Cardiac muscle cell (in vitro differentiated cells and primary cell): ENCODE results near the gene RAB3D. TPM values are rescaled to one million over a fixed set of nuclear protein-coding genes. Genes with fewer than 3 reads are reported as not detected.

ENCODE experiments used
- DNase-seq, 2 donors: peaks; one replicate each; pipeline versions ENCODE4 v3.0.0 to v3.0.0-alpha.2; 2010 to 2017; ENCODE audit warnings: low read depth in 1 of 2, low spot score in 1 of 2
- H3K27ac ChIP-seq: fragments of 200-600 bp; sonication (generic); 2 replicates; pipeline ENCODE4 v1.5.1; 2016
- H3K27me3 ChIP-seq: fragments of 200-600 bp; sonication (generic); 2 replicates; pipeline ENCODE4 v1.6.0; 2016; ENCODE audit warnings: control low read depth
- H3K36me3 ChIP-seq: fragments of 200-600 bp; sonication (generic); 2 replicates; pipeline ENCODE4 v1.5.1; 2016; ENCODE audit warnings: control low read depth
- H3K4me1 ChIP-seq: fragments of 200-600 bp; sonication (generic); 2 replicates; pipeline ENCODE4 v1.8.1; 2017; ENCODE audit warnings: low read depth, mild to moderate bottlenecking, mixed run types
- H3K4me3 ChIP-seq: fragments of 200-600 bp; sonication (generic); 2 replicates; pipeline ENCODE4 v1.5.1; 2016; ENCODE audit warnings: mild to moderate bottlenecking
- H3K9me3 ChIP-seq: fragments of 200-600 bp; sonication (generic); 2 replicates; pipeline ENCODE4 v1.5.1; 2017; ENCODE audit warnings: low read depth, mild to moderate bottlenecking, control low read depth
- CTCF ChIP-seq: IDR thresholded peaks from 2 replicates; pipeline ENCODE4 v1.5.1; 2012; ENCODE audit warnings: low read depth, mild to moderate bottlenecking, low read length
- polyA plus RNA-seq: library from polyadenylated mRNA; unstranded; fragments of >200 nt; fragmentation: Nextera tagmentation; extraction: Ambion mirVana; gene quantifications from 2 replicates; pipeline ENCODE4 v1.2.1, GENCODE V29; 2016
- total RNA-seq: library from RNA; depleted of rRNA; stranded (reverse); fragments of >200 nt; gene quantifications from 2 replicates; pipeline ENCODE4 v1.2.3, GENCODE V29; 2016

Gene RAB3D
- total and polyA plus RNA-seq, 2 experiments from 2014 or later: 10.2 to 14.6 TPM

GRCh38 chr19:11361771-11362731 is 22.6 kb upstream of the RAB3D start:
- H3K27ac ChIP-seq: no peak overlapping the region
- no peaks in the 10 kb centered on the region for H3K4me1 ChIP-seq
- H3K9me3 ChIP-seq: no peaks in the 10 kb centered on the region
- no peak for TF ChIP-seq CTCF
- no peaks in the 10 kb centered on the region for H3K27me3 ChIP-seq
- no peaks in the 10 kb centered on the region for H3K36me3 ChIP-seq
- no peak overlapping the region for H3K4me3 ChIP-seq
- no peak for DNase-seq

GRCh38 chr19:11361037-11361770 is 21.7 kb upstream of the RAB3D start:
- TF ChIP-seq CTCF: no peak
- Histone ChIP-seq H3K4me3 (no peak overlapping the region), H3K36me3 (no peaks in the 10 kb centered on the region)

GRCh38 chr19:11359421-11359820 is 20.0 kb upstream of the RAB3D start:
- H3K9me3 ChIP-seq: no peaks in the 10 kb centered on the region
- TF ChIP-seq CTCF: no peak
- H3K4me1 ChIP-seq: no peaks in the 10 kb centered on the region
- no peak overlapping the region for H3K4me3 ChIP-seq
- no peaks in the 10 kb centered on the region for H3K36me3 ChIP-seq
- no peak overlapping the region for H3K27ac ChIP-seq
- no peak for DNase-seq
- H3K27me3 ChIP-seq: no peaks in the 10 kb centered on the region

More at GRCh38 chr19:11361037-11361770, 21.7 kb upstream of the RAB3D start:
- H3K9me3 ChIP-seq: no peaks in the 10 kb centered on the region
- peak in 1 of 2 donors; percentile 90 for DNase-seq
- H3K27ac ChIP-seq: no peak overlapping the region
- H3K4me1 ChIP-seq: no peaks in the 10 kb centered on the region
- no peaks in the 10 kb centered on the region for H3K27me3 ChIP-seq

- Histone ChIP-seq H3K27me3 (no peaks in the 10 kb centered on the region), H3K9me3 (no peaks in the 10 kb centered on the region), H3K36me3 (no peaks in the 10 kb centered on the region), H3K4me3 (no peak overlapping the region), H3K27ac (no peak overlapping the region), H3K4me1 (no peaks in the 10 kb centered on the region)
- no peak for TF ChIP-seq CTCF
- DNase-seq: no peak
Measured at GRCh38 chr19:11356676-11357550, 17.5 kb upstream of the RAB3D start.

GRCh38 chr19:11356074-11356397 is 16.6 kb upstream of the RAB3D start:
- H3K27me3 ChIP-seq: no peaks in the 10 kb centered on the region
- no peak for DNase-seq
- no peak for TF ChIP-seq CTCF
- no peaks in the 10 kb centered on the region for H3K9me3 ChIP-seq
- H3K4me1 ChIP-seq: no peaks in the 10 kb centered on the region
- H3K4me3 ChIP-seq: no peak overlapping the region
- no peak overlapping the region for H3K27ac ChIP-seq
- no peaks in the 10 kb centered on the region for H3K36me3 ChIP-seq
